NB4 (cell line): ENCODE measurements around the gene MAPK11.

ENCODE experiments used
- DNase-seq: peaks from one replicate; pipeline ENCODE4 v3.0.0; 2010; ENCODE audit warnings: low read depth
- H3K4me3 ChIP-seq: one replicate; pipeline ENCODE4 v1.5.1; 2011; ENCODE audit warnings: mild to moderate bottlenecking, low read depth, low read length, moderate library complexity
- CTCF ChIP-seq: IDR thresholded peaks from one replicate; pipeline ENCODE4 v1.5.1; 2012; ENCODE audit warnings: low read depth, low read length
- MAX ChIP-seq: IDR thresholded peaks from 2 replicates; pipeline ENCODE4 v1.6.1; 2011; ENCODE audit warnings: low read depth, low read length
- MYC ChIP-seq: IDR thresholded peaks from 2 replicates; pipeline ENCODE4 v1.6.1; 2011; ENCODE audit warnings: low read depth, low read length
- POLR2A ChIP-seq: IDR thresholded peaks from 2 replicates; pipeline ENCODE4 v1.6.1; 2011; ENCODE audit warnings: mild to moderate bottlenecking; ENCODE audit not compliant: insufficient read length; ENCODE audit errors: extremely low read depth

MAPK11 gene

GRCh38 chr22:50252082-50253045 is 17.8 kb downstream of the MAPK11 start:
- peak; percentile 78 for DNase-seq
- no peak overlapping the region for H3K4me3 ChIP-seq
- TF ChIP-seq POLR2A = no peak
- no peak for TF ChIP-seq MYC
- TF ChIP-seq CTCF = peak; percentile 64
- TF ChIP-seq MAX = no peak

GRCh38 chr22:50251477-50252081 is 18.6 kb downstream of the MAPK11 start:
- no peak overlapping the region for H3K4me3 ChIP-seq
- TF ChIP-seq POLR2A = no peak
- no peak for TF ChIP-seq MYC
- TF ChIP-seq CTCF = no peak
- TF ChIP-seq MAX = no peak
- no peak for DNase-seq

- DNase-seq = peak; percentile 91
- H3K4me3 ChIP-seq = peak within 1 kb of the TSS; percentile 72
- peak; percentile 63 for TF ChIP-seq POLR2A
- no peak for TF ChIP-seq MYC
- TF ChIP-seq MAX = peak; percentile 27; the same call in 1 of the 2 replicates
- no peak for TF ChIP-seq CTCF
Measured at GRCh38 chr22:50250555-50251476, 19.4 kb downstream of the MAPK11 start, which contains the start of gene HDAC10. TSS of gene HDAC10 (minus strand) at chr22:50251265. CDS start at chr22:50251032, 233 bp downstream.

- H3K4me3 ChIP-seq = peak overlapping the region; percentile 72
- DNase-seq = no peak
- TF ChIP-seq MYC (no peak), CTCF (no peak), MAX (no peak), POLR2A (no peak)
Measured at GRCh38 chr22:50250249-50250554, 20.0 kb downstream of the MAPK11 start.

- peak overlapping the region; percentile 72 for H3K4me3 ChIP-seq
- DNase-seq = no peak
- TF ChIP-seq POLR2A (no peak), MAX (no peak), MYC (no peak), CTCF (no peak)
Measured at GRCh38 chr22:50249341-50250248, 20.6 kb downstream of the MAPK11 start.
